Measurements from ENCODE around the gene TACR2. TPM values are rescaled to one million over a fixed set of nuclear protein-coding genes. Genes with fewer than 3 reads are reported as not detected.

Gene TACR2
- total and polyA plus RNA-seq, 5 donors from 2014 or later = 0.13 to 0.14 TPM; not detected in 3

DNA sequence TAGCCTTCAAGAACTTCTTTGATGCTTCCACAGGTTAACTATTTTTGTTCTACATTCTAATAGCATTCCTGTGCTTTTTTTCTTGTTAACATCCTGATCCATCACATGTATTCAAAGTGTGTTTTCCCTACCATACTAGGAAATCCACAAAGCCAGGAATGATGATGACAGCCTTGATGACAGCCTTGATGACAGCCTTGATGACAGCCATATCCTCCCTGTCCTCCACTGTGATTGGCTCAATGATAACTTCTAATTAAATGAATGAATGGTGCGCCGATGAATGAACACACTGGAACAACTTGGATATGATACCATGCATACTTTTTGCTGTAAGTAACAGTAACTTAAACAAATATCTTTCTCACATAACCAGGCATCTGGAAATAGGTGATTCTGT lies 8.3 kb upstream of the TACR2 start:
- no peaks in the 10 kb centered on the region for H3K9me3 ChIP-seq (ENCODE audit: control insufficient read depth in 2 of 2, low read length in 2 of 2)
- peak overlapping the region; percentile 43 for H3K4me3 ChIP-seq (ENCODE audit: low read depth, low read length)
- Mint-ChIP-seq H3K27me3 (peaks cover 7% of the 10 kb centered on the region), H3K4me3 (peak overlapping the region in 3 of 4 donors; percentile 15 to 71 (median 19)), H3K27ac (peak overlapping the region; percentile 93 to 96 (median 94)), H3K4me1 (peaks cover 19 to 65% (median 43%) of the 10 kb centered on the region in 4 donors), H3K9me3 (peaks cover 0 to 4% (median 0%) of the 10 kb centered on the region in 7 donors), H3K36me3 (peaks cover 3% of the 10 kb centered on the region)
- peak overlapping the region; percentile 89 for H3K27ac ChIP-seq (ENCODE audit: insufficient read depth, low read length, poor library complexity, severe bottlenecking)
- no peaks in the 10 kb centered on the region for H3K36me3 ChIP-seq (ENCODE audit: control insufficient read depth, insufficient read depth, low read length)
- DNase-seq (no peak), ATAC-seq (ENCODE audit: low read depth in 2 of 2) (no peak)
- H3K4me1 ChIP-seq (ENCODE audit: control insufficient read depth, insufficient read depth, low read length, poor library complexity, severe bottlenecking) = peaks cover 43% of the 10 kb centered on the region
- no peaks in the 10 kb centered on the region for H3K27me3 ChIP-seq (ENCODE audit: control insufficient read depth, insufficient read depth, low read length)

DNA sequence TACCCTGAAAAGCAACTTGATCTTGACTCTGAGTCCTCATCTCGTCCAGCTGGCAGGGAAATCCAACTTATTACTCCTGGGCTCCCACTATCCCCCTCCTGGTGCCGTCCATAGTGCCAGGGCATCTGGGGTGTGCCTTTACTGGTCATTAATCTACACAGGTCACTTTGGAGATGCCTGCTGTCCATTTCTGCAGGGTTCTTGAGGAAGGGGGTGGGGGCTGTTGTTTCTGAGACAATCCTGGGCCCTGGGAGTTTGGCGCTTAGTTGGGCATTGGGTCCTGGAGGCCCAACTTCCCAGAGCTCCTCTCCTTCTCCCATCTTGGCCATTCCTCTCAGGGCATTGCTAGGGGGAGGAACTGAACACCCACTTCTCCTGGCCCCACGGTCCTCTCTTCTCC lies 6.0 kb upstream of the TACR2 start:
- Histone ChIP-seq H3K9me3 (ENCODE audit: control insufficient read depth in 2 of 2, low read length in 2 of 2) (no peaks in the 10 kb centered on the region), H3K4me3 (ENCODE audit: low read depth, low read length) (no peak overlapping the region), H3K36me3 (ENCODE audit: control insufficient read depth, insufficient read depth, low read length) (no peaks in the 10 kb centered on the region), H3K27me3 (ENCODE audit: control insufficient read depth, insufficient read depth, low read length) (no peaks in the 10 kb centered on the region), H3K27ac (ENCODE audit: insufficient read depth, low read length, poor library complexity, severe bottlenecking) (no peak overlapping the region), H3K4me1 (ENCODE audit: control insufficient read depth, insufficient read depth, low read length, poor library complexity, severe bottlenecking) (peaks cover 43% of the 10 kb centered on the region)
- Mint-ChIP-seq H3K27ac (no peak overlapping the region), H3K36me3 (peaks cover 3% of the 10 kb centered on the region), H3K27me3 (peaks cover 7% of the 10 kb centered on the region), H3K4me3 (no peak overlapping the region), H3K4me1 (peaks cover 12 to 56% (median 39%) of the 10 kb centered on the region in 4 donors), H3K9me3 (peaks cover 0 to 4% (median 0%) of the 10 kb centered on the region in 7 donors)
- no peak for ATAC-seq (ENCODE audit: low read depth in 2 of 2)
- DNase-seq = no peak

DNA sequence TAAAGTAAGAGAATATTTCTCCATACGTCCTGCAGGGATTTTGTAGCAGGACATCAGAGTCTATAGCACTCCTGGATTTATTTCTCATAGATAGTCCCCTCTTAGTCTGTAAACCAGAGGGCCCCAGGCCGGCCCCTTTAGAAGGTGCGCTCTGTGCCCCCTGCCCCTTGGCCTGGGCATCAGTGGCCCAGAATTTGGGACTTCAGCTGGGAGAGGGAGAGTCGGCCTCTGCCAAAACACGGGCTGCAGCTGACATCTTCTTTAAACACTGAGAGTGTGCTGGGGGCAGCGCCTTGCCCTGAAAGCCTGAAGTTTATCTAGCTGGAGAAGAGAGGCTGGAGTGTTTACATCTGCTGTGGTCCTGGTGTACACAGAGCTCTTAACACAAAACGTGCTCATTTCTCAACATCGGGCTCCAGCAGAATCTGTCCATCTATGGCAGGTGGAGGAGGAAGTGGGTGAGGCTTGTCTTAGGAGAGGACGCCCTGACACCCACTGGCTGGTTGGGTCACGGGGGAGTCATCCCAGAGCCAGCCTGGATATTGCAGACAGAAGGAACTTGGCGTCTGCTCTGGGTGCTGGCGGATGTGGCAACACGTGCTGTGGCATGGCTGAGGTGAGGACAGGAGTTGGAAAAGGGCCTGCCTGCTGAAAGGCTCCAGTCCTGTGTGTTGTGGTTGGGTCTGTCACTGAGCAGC lies 5.0 kb upstream of the TACR2 start:
- peak overlapping the region; percentile 43 to 87 (median 54) for H3K27ac Mint-ChIP-seq
- peaks cover 34% of the 10 kb centered on the region for H3K4me1 ChIP-seq (ENCODE audit: control insufficient read depth, insufficient read depth, low read length, poor library complexity, severe bottlenecking)
- H3K4me3 Mint-ChIP-seq = no peak overlapping the region
- no peaks in the 10 kb centered on the region for H3K36me3 Mint-ChIP-seq
- no peaks in the 10 kb centered on the region for H3K9me3 ChIP-seq (ENCODE audit: control insufficient read depth in 2 of 2, low read length in 2 of 2)
- no peak overlapping the region for H3K27ac ChIP-seq (ENCODE audit: insufficient read depth, low read length, poor library complexity, severe bottlenecking)
- H3K4me1 Mint-ChIP-seq = peaks cover 12 to 47% (median 33%) of the 10 kb centered on the region in 4 donors
- ATAC-seq (ENCODE audit: low read depth in 2 of 2) (no peak), DNase-seq (no peak)
- H3K36me3 ChIP-seq (ENCODE audit: control insufficient read depth, insufficient read depth, low read length) = no peaks in the 10 kb centered on the region
- peaks cover 7% of the 10 kb centered on the region for H3K27me3 Mint-ChIP-seq
- peaks cover 0 to 4% (median 0%) of the 10 kb centered on the region in 7 donors for H3K9me3 Mint-ChIP-seq
- no peak overlapping the region for H3K4me3 ChIP-seq (ENCODE audit: low read depth, low read length)
- no peaks in the 10 kb centered on the region for H3K27me3 ChIP-seq (ENCODE audit: control insufficient read depth, insufficient read depth, low read length)

DNA sequence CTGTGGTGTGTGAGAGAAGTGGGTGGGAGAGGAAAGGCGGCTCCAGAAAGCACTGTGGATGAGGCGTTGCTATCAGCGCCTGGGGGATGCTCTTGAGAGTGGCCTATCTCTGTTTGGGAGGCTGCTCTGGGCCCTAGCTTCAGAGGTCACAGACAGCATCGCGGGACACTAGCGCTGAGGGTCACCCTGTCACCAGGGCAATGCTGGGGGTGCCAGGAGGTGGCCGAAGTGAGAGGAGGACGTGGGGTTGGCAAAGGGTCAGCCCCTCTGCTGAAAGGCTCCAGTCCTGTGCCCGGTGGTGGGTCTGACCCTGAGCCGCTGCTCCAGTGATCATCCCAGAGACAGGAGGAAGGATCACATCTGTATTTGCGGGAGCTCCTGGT lies 3.0 kb upstream of the TACR2 start:
- Mint-ChIP-seq H3K9me3 (no peaks in the 10 kb centered on the region), H3K27me3 (peaks cover 7% of the 10 kb centered on the region), H3K27ac (peak overlapping the region in 1 of 3 donors; percentile 25), H3K4me3 (peak overlapping the region in 1 of 4 donors; percentile 61), H3K4me1 (peaks cover 6 to 30% (median 16%) of the 10 kb centered on the region in 4 donors), H3K36me3 (no peaks in the 10 kb centered on the region)
- Histone ChIP-seq H3K4me1 (ENCODE audit: control insufficient read depth, insufficient read depth, low read length, poor library complexity, severe bottlenecking) (peaks cover 14% of the 10 kb centered on the region), H3K27me3 (ENCODE audit: control insufficient read depth, insufficient read depth, low read length) (no peaks in the 10 kb centered on the region), H3K9me3 (ENCODE audit: control insufficient read depth in 2 of 2, low read length in 2 of 2) (no peaks in the 10 kb centered on the region), H3K4me3 (ENCODE audit: low read depth, low read length) (no peak overlapping the region), H3K36me3 (ENCODE audit: control insufficient read depth, insufficient read depth, low read length) (no peaks in the 10 kb centered on the region), H3K27ac (ENCODE audit: insufficient read depth, low read length, poor library complexity, severe bottlenecking) (no peak overlapping the region)
- DNase-seq = no peak
- ATAC-seq (ENCODE audit: low read depth in 2 of 2) = no peak

DNA sequence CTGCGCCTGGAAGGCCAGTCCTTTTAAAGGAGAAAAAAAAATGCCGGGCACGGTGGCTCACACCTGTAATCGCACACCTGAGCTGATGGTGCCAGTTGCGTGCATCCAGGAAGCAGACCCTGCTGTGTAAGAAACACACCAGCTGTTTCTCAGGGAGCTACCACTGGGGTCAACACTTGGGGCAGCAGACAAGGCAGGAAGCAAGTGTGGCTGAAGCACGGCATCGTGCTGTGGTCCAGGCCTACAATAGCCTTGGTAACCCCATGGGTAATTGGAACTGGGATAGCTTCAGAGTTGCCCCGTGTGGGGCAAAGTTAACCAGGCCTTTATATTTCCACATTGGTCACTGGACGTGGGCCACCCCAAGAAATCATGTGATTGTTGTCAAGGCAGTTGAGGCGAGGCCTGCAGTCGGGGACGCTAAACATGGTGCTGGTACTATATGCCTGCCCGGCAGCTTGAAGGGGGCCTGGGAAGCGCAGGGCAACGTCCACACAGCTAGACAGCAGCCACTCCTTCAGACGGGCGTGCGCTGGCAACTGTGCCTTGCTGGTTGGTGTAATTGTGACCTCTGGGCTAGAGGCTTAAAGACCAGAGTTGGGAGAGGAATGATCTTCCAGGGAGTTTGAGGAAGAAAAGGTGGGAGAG lies 2.5 kb upstream of the TACR2 start:
- no peak for ATAC-seq (ENCODE audit: low read depth in 2 of 2)
- H3K4me1 ChIP-seq (ENCODE audit: control insufficient read depth, insufficient read depth, low read length, poor library complexity, severe bottlenecking) = peaks cover 9% of the 10 kb centered on the region
- no peaks in the 10 kb centered on the region for H3K9me3 ChIP-seq (ENCODE audit: control insufficient read depth in 2 of 2, low read length in 2 of 2)
- Mint-ChIP-seq H3K36me3 (no peaks in the 10 kb centered on the region), H3K9me3 (no peaks in the 10 kb centered on the region), H3K27ac (no peak overlapping the region), H3K27me3 (peaks cover 7% of the 10 kb centered on the region), H3K4me3 (peak overlapping the region in 2 of 4 donors; percentile 41 to 61), H3K4me1 (peaks cover 6 to 25% (median 14%) of the 10 kb centered on the region in 4 donors)
- H3K36me3 ChIP-seq (ENCODE audit: control insufficient read depth, insufficient read depth, low read length) = no peaks in the 10 kb centered on the region
- H3K27me3 ChIP-seq (ENCODE audit: control insufficient read depth, insufficient read depth, low read length) = no peaks in the 10 kb centered on the region
- no peak overlapping the region for H3K27ac ChIP-seq (ENCODE audit: insufficient read depth, low read length, poor library complexity, severe bottlenecking)
- DNase-seq = no peak
- H3K4me3 ChIP-seq (ENCODE audit: low read depth, low read length) = no peak overlapping the region

DNA sequence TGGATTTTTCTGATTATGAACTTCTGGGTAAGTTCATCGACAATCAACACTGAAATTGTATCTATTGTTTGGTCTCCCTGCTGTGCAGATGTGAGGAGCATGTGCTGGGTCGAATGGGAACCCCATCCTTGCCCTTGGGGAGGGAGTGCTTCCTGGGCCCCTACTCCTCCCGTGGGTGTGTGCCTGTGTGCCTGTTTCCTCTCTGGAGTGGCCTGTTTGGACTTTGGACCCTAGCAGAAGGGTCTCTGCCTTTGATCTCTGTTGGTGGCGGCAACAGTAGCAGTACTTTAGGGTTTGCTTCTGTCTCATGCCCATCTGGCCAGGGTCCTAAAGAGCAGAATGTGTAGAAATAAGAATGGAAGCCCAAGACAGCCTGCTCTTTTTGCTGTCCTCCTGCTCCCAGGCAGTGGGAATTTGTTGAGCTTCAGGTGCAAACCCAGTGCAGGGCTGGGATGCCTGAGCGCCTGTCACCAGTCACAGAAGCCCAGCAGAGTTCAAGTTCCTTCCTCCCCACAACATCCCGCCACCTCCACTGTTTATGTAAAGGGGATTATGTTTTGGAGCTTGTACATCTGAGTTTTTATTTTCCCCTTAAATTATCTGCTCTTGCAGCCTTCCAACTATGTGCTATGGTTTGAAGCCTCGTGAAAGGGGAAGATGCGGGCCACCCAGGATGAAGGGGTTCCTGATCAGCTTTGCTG lies 1.5 kb upstream of the TACR2 start:
- Histone ChIP-seq H3K36me3 (ENCODE audit: control insufficient read depth, insufficient read depth, low read length) (no peaks in the 10 kb centered on the region), H3K4me1 (ENCODE audit: control insufficient read depth, insufficient read depth, low read length, poor library complexity, severe bottlenecking) (no peaks in the 10 kb centered on the region), H3K4me3 (ENCODE audit: low read depth, low read length) (no peak overlapping the region), H3K27ac (ENCODE audit: insufficient read depth, low read length, poor library complexity, severe bottlenecking) (no peak overlapping the region), H3K27me3 (ENCODE audit: control insufficient read depth, insufficient read depth, low read length) (no peaks in the 10 kb centered on the region), H3K9me3 (ENCODE audit: control insufficient read depth in 2 of 2, low read length in 2 of 2) (no peaks in the 10 kb centered on the region)
- no peak for DNase-seq
- H3K4me1 Mint-ChIP-seq = peaks cover 0 to 20% (median 7%) of the 10 kb centered on the region in 4 donors
- H3K27me3 Mint-ChIP-seq = peaks cover 7% of the 10 kb centered on the region
- no peak for ATAC-seq (ENCODE audit: low read depth in 2 of 2)
- H3K4me3 Mint-ChIP-seq = peak overlapping the region in 1 of 4 donors; percentile 38
- H3K9me3 Mint-ChIP-seq = no peaks in the 10 kb centered on the region
- no peaks in the 10 kb centered on the region for H3K36me3 Mint-ChIP-seq
- H3K27ac Mint-ChIP-seq = peak overlapping the region in 1 of 3 donors; percentile 44

DNA sequence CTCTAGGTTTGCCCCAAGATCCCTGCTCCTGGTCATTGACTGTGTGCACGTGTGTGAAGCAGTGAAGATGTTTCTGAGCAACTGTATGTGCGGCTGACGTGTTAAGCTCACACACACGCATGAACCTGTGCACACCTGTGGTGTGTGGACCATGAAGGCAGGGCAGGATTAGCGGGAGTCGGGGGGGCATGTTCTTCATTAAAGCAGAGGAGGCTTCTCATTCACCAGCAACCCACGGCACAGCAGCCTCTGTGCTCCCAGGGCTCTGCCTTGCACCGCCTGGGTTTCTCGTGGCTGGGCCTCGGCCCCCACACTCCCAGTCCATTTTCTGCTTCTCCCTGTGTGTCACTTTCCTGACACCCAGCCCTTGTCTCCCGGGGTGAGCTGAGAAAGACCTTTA lies 824 bp upstream of the TACR2 start:
- Histone ChIP-seq H3K4me3 (ENCODE audit: low read depth, low read length) (no peak overlapping the region), H3K4me1 (ENCODE audit: control insufficient read depth, insufficient read depth, low read length, poor library complexity, severe bottlenecking) (no peaks in the 10 kb centered on the region), H3K9me3 (ENCODE audit: control insufficient read depth in 2 of 2, low read length in 2 of 2) (no peaks in the 10 kb centered on the region), H3K36me3 (ENCODE audit: control insufficient read depth, insufficient read depth, low read length) (no peaks in the 10 kb centered on the region), H3K27ac (ENCODE audit: insufficient read depth, low read length, poor library complexity, severe bottlenecking) (no peak overlapping the region), H3K27me3 (ENCODE audit: control insufficient read depth, insufficient read depth, low read length) (no peaks in the 10 kb centered on the region)
- ATAC-seq (ENCODE audit: low read depth in 2 of 2) = no peak
- Mint-ChIP-seq H3K36me3 (no peaks in the 10 kb centered on the region), H3K9me3 (no peaks in the 10 kb centered on the region), H3K27ac (peak overlapping the region in 2 of 3 donors; percentile 44 to 49), H3K4me1 (peaks cover 0 to 18% (median 7%) of the 10 kb centered on the region in 4 donors), H3K27me3 (peaks cover 7% of the 10 kb centered on the region), H3K4me3 (no peak overlapping the region)
- DNase-seq = no peak

Data from CD4-positive, CD25-positive, alpha-beta regulatory T cell (primary cell).